ENCODE measurements around the gene FANCE.

Gene FANCE

GRCh38 chr6:35468980-35469750 lies 17.0 kb downstream of the FANCE start:
- peak; percentile 57 for DNase-seq

GRCh38 chr6:35469751-35470662 lies 17.9 kb downstream of the FANCE start:
- DNase-seq = no peak

- DNase-seq = no peak
Observed at GRCh38 chr6:35470663-35471120, 18.6 kb downstream of the FANCE start.

GRCh38 chr6:35471836-35472345 lies 19.8 kb downstream of the FANCE start:
- DNase-seq = no peak

- DNase-seq = no peak
Observed at GRCh38 chr6:35473075-35473849, 21.1 kb downstream of the FANCE start.

GRCh38 chr6:35473850-35474130 lies 21.7 kb downstream of the FANCE start:
- no peak for DNase-seq

- DNase-seq = no peak
Observed at GRCh38 chr6:35474131-35474941, 22.2 kb downstream of the FANCE start.

GRCh38 chr6:35474942-35475570 lies 22.9 kb downstream of the FANCE start:
- no peak for DNase-seq

- DNase-seq = no peak
Observed at GRCh38 chr6:35475573-35475972, 23.4 kb downstream of the FANCE start.

GRCh38 chr6:35476004-35476403 lies 23.9 kb downstream of the FANCE start:
- DNase-seq = no peak

GRCh38 chr6:35477028-35477427 lies 24.9 kb downstream of the FANCE start:
- DNase-seq = no peak

GRCh38 chr6:35477551-35478179 lies 25.5 kb downstream of the FANCE start:
- DNase-seq = no peak

- DNase-seq = no peak
Observed at GRCh38 chr6:35478259-35478658, 26.1 kb downstream of the FANCE start.

- DNase-seq = no peak
Observed at GRCh38 chr6:35480176-35480575, 28.0 kb downstream of the FANCE start.

GRCh38 chr6:35481226-35481625 lies 29.1 kb downstream of the FANCE start:
- DNase-seq = no peak

- no peak for DNase-seq
Observed at GRCh38 chr6:35483062-35483461, 30.9 kb downstream of the FANCE start.

- no peak for DNase-seq
Observed at GRCh38 chr6:35483490-35483889, 31.4 kb downstream of the FANCE start.

GRCh38 chr6:35483893-35484645 lies 31.9 kb downstream of the FANCE start:
- DNase-seq = no peak

- DNase-seq = no peak
Observed at GRCh38 chr6:35484921-35485392, 32.8 kb downstream of the FANCE start.

GRCh38 chr6:35485402-35485877 lies 33.3 kb downstream of the FANCE start:
- no peak for DNase-seq

All from activated CD8-positive, alpha-beta memory T cell treated with anti-CD3 and anti-CD28 coated beads, Interleukin-2, amount 50 U/mL, for 4 hours (primary cell).